HepG2 (cell line): ENCODE data around the gene PKD2L1. TPM values are rescaled to one million over a fixed set of nuclear protein-coding genes. Genes with fewer than 3 reads are reported as not detected.

Experiments used
- CBX5 ChIP-seq: sonication (generic); formaldehyde crosslinking; IDR thresholded peaks from 2 replicates; pipeline ENCODE4 v1.4.0; 2020; ENCODE audit warnings: missing genetic modification reagents, borderline replicate concordance
- CENPT ChIP-seq: sonication (generic); formaldehyde crosslinking; IDR thresholded peaks from 2 replicates; pipeline ENCODE4 v1.8.0; 2022; ENCODE audit warnings: low read depth, mild to moderate bottlenecking, moderate library complexity, missing genetic modification reagents
- FOXM1 ChIP-seq: sonication (generic); formaldehyde crosslinking; IDR thresholded peaks from 2 replicates; pipeline ENCODE4 v1.5.0; 2020; ENCODE audit warnings: missing genetic modification reagents
- GFI1 ChIP-seq: sonication (generic); formaldehyde crosslinking; IDR thresholded peaks from 2 replicates; pipeline ENCODE4 v1.5.0; 2020; ENCODE audit warnings: missing genetic modification reagents, mild to moderate bottlenecking, borderline replicate concordance
- GMEB2 ChIP-seq: IDR thresholded peaks from 2 replicates; pipeline ENCODE4 v1.6.1; 2016; ENCODE audit warnings: missing biosample characterization, missing genetic modification reagents, low read depth
- ISX ChIP-seq: sonication (generic); formaldehyde crosslinking; conservative IDR thresholded peaks from 2 replicates; pipeline ENCODE4 v1.5.0; 2020; ENCODE audit warnings: missing genetic modification reagents
- KLF12 ChIP-seq: sonication (generic); formaldehyde crosslinking; IDR thresholded peaks from 2 replicates; pipeline ENCODE4 v1.4.0; 2020; ENCODE audit warnings: missing genetic modification reagents, borderline replicate concordance
- MIER2 ChIP-seq: IDR thresholded peaks from 2 replicates; pipeline ENCODE4 v1.6.1; 2016; ENCODE audit warnings: missing biosample characterization, missing genetic modification reagents
- MTERF4 ChIP-seq: sonication (generic); formaldehyde crosslinking; IDR thresholded peaks from 2 replicates; pipeline ENCODE4 v1.8.0; 2023; ENCODE audit warnings: mild to moderate bottlenecking, missing genetic modification reagents
- NPAS2 ChIP-seq: sonication (generic); formaldehyde crosslinking; IDR thresholded peaks from 2 replicates; pipeline ENCODE4 v1.8.0; 2022; ENCODE audit warnings: mild to moderate bottlenecking, missing genetic modification reagents, borderline replicate concordance
- POLR2A ChIP-seq, 2 experiments: IDR thresholded peaks; 2 replicates each; pipeline ENCODE4 v1.6.1; 2011; ENCODE audit warnings: low read depth in 2 of 2, low read length in 2 of 2, mild to moderate bottlenecking in 1 of 2, moderate library complexity in 1 of 2; ENCODE audit not compliant: insufficient read depth in 1 of 2
- PPARG ChIP-seq: conservative IDR thresholded peaks from 2 replicates; pipeline ENCODE4 v1.6.1; 2016; ENCODE audit warnings: missing biosample characterization, missing genetic modification reagents
- SOX6 ChIP-seq, 2 experiments: fragments of 450-650 bp in 1 of 2; sonication (generic) in 1 of 2; formaldehyde crosslinking in 1 of 2; IDR thresholded peaks; 2 replicates each; pipeline versions ENCODE4 v1.4.0 to v1.6.1; 2017 to 2020; ENCODE audit warnings: antibody characterized with exemption in 1 of 2, mild to moderate bottlenecking in 1 of 2, missing genetic modification reagents in 1 of 2
- SP4 ChIP-seq: sonication (generic); formaldehyde crosslinking; IDR thresholded peaks from 2 replicates; pipeline ENCODE4 v1.8.1; 2023; ENCODE audit warnings: mild to moderate bottlenecking, missing genetic modification reagents
- SUZ12 ChIP-seq: fragments of 150-350 bp; IDR thresholded peaks from 2 replicates; pipeline ENCODE4 v1.6.1; 2014; ENCODE audit warnings: low read depth, low read length
- XBP1 ChIP-seq: sonication (generic); formaldehyde crosslinking; IDR thresholded peaks from 2 replicates; pipeline ENCODE4 v1.5.0; 2020; ENCODE audit warnings: missing genetic modification reagents
- ZC3H4 ChIP-seq: sonication (generic); formaldehyde crosslinking; IDR thresholded peaks from 2 replicates; pipeline ENCODE4 v1.4.0; 2020; ENCODE audit warnings: missing genetic modification reagents, borderline replicate concordance
- ZFAT ChIP-seq: sonication (generic); formaldehyde crosslinking; conservative IDR thresholded peaks from 2 replicates; pipeline ENCODE4 v1.8.1; 2023; ENCODE audit warnings: missing genetic modification reagents, inconsistent platforms
- ZFP36L1 ChIP-seq: sonication (generic); formaldehyde crosslinking; IDR thresholded peaks from 2 replicates; pipeline ENCODE4 v1.8.0; 2022; ENCODE audit warnings: mild to moderate bottlenecking, missing genetic modification reagents, moderate library complexity
- ZNF263 ChIP-seq: sonication (generic); formaldehyde crosslinking; IDR thresholded peaks from 2 replicates; pipeline ENCODE4 v1.4.0; 2020; ENCODE audit warnings: missing genetic modification reagents
- ZNF572 ChIP-seq: sonication (generic); formaldehyde crosslinking; IDR thresholded peaks from 2 replicates; pipeline ENCODE4 v1.5.1; 2020; ENCODE audit warnings: mild to moderate bottlenecking, missing genetic modification reagents
- ZNF615 ChIP-seq: sonication (generic); formaldehyde crosslinking; IDR thresholded peaks from 2 replicates; pipeline ENCODE4 v1.5.0; 2020; ENCODE audit warnings: mild to moderate bottlenecking, missing genetic modification reagents, borderline replicate concordance
- ZNF644 ChIP-seq: IDR thresholded peaks from 2 replicates; pipeline ENCODE4 v1.6.1; 2016; ENCODE audit warnings: low read depth
- polyA plus RNA-seq, 8 experiments: library from polyadenylated mRNA; depleted of rRNA in 3 of 8; stranded (reverse) in 7 of 8; unstranded in 1 of 8; fragments of >200 nt; fragmentation: Illumina TruSeq in 4 of 8; extraction: Trizol in 4 of 8; gene quantifications; 2 replicates each; pipeline versions ENCODE4 v1.2.1 to v1.2.3, GENCODE V29; 2011 to 2016; ENCODE audit warnings: low read depth in 4 of 8, missing spikeins in 1 of 8, mixed read lengths in 1 of 8; ENCODE audit not compliant: insufficient read depth in 1 of 8
- total RNA-seq, 5 experiments: library from RNA; depleted of rRNA; stranded (reverse); fragments of >200 nt; fragmentation: Illumina TruSeq; extraction: Trizol; gene quantifications; 2 replicates each; pipeline ENCODE4 v1.2.3, GENCODE V29; 2016; ENCODE audit warnings: low read depth in 1 of 5
- TF ChIP-seq, protein P1 (sequence below): sonication (generic); formaldehyde crosslinking; IDR thresholded peaks from 2 replicates; pipeline ENCODE4 v1.4.0; 2020; ENCODE audit warnings: missing genetic modification reagents; ENCODE audit errors: not compliant biosample characterization
- TF ChIP-seq, protein P2 (sequence below): sonication (generic); formaldehyde crosslinking; IDR thresholded peaks from 2 replicates; pipeline ENCODE4 v1.8.1; 2023; ENCODE audit warnings: mild to moderate bottlenecking, missing genetic modification reagents, borderline replicate concordance
- TF ChIP-seq, protein P3 (sequence below): sonication (generic); formaldehyde crosslinking; IDR thresholded peaks from 2 replicates; pipeline ENCODE4 v1.4.0; 2020; ENCODE audit warnings: low read depth, mild to moderate bottlenecking, missing genetic modification reagents

Gene PKD2L1
- total and polyA plus RNA-seq, 2 of the 13 experiments (the other 11 are each of a cell fraction or from before 2014, with no cell fraction given), result 0.07 to 0.15 TPM

DNA sequence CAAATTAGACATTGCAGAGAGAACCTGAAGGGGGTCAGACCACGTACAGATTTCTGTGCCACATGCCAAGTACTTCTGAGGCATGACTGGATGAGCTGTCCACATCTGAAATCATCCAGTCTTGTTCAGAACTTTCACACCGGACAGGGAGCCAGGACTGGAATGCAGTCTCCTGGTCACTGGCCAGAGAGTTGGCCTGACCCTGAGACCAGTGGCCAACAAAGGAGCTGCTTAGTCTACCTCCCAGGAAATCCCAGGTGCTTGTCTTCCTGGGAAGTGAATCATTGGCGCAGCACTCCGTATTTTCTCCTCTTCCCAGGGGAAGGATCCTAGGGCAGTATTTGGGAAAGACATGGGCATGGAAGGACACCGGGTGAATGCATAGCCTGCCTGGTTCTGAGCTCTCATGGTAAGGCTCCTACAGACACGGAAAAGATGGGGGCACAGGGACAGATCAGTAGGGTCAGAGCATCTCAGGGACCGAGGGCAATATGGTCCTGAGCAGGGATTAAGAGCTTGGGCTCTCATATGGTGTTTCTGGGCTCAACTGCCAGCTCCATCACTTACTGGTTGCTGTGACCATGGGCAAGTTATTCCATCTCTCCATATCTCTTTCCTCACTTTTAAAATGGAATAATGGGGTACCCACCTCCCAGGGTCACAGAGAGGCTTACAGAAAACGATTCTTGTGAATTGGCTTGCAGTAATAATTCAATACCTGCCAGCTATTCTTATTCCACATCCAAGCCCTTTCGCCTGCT is 15.7 kb upstream of the PKD2L1 start (continued):
- TF ChIP-seq, protein P1, sequence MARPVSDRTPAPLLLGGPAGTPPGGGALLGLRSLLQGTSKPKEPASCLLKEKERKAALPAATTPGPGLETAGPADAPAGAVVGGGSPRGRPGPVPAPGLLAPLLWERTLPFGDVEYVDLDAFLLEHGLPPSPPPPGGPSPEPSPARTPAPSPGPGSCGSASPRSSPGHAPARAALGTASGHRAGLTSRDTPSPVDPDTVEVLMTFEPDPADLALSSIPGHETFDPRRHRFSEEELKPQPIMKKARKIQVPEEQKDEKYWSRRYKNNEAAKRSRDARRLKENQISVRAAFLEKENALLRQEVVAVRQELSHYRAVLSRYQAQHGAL (CRISPR knock-in tag), result peak; percentile 55
- TF ChIP-seq, protein P2, sequence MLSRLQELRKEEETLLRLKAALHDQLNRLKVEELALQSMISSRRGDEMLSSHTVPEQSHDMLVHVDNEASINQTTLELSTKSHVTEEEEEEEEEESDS (CRISPR knock-in tag), result no peak
- TF ChIP-seq, protein P3, sequence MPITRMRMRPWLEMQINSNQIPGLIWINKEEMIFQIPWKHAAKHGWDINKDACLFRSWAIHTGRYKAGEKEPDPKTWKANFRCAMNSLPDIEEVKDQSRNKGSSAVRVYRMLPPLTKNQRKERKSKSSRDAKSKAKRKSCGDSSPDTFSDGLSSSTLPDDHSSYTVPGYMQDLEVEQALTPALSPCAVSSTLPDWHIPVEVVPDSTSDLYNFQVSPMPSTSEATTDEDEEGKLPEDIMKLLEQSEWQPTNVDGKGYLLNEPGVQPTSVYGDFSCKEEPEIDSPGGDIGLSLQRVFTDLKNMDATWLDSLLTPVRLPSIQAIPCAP (CRISPR knock-in tag), result no peak
- TF ChIP-seq FOXM1 (CRISPR knock-in tag) (no peak), KLF12 (CRISPR knock-in tag) (0 out of 2 replicates have a peak, but pooled peaks have one; percentile 41), ZNF263 (CRISPR knock-in tag) (no peak), CENPT (CRISPR knock-in tag) (no peak), SUZ12 (no peak), ZNF615 (CRISPR knock-in tag) (no peak), CBX5 (CRISPR knock-in tag) (no peak), SOX6 (IDR thresholded peaks at IDR 0.05) (no peak), SOX6 (CRISPR knock-in tag; IDR thresholded peaks at IDR 0.05) (no peak), XBP1 (CRISPR knock-in tag) (no peak), ZC3H4 (CRISPR knock-in tag) (0 out of 2 replicates have a peak, but pooled peaks have one; percentile 31), ZNF644 (CRISPR knock-in tag) (peak; percentile 46; the same call in 1 of the 2 replicates), ZFP36L1 (CRISPR knock-in tag) (peak; percentile 13; the same call in 1 of the 2 replicates), MIER2 (CRISPR knock-in tag) (peak; percentile 78), PPARG (CRISPR knock-in tag) (peak; percentile 13; the same call in 1 of the 2 replicates), ZFAT (CRISPR knock-in tag) (no peak), ZNF572 (0 out of 2 replicates have a peak, but pooled peaks have one; percentile 27), POLR2A (IDR thresholded peaks at IDR 0.05; ENCODE audit: insufficient read depth in 1 of 2, low read depth in 2 of 2, low read length in 2 of 2) (peak in 1 of 2 experiments; percentile 55; a peak in 1 of 4 replicates), SP4 (peak; percentile 47; the same call in 1 of the 2 replicates), GMEB2 (CRISPR knock-in tag) (no peak), MTERF4 (CRISPR knock-in tag) (peak; percentile 80; the same call in 1 of the 2 replicates), NPAS2 (CRISPR knock-in tag) (no peak), GFI1 (no peak), ISX (CRISPR knock-in tag) (0 out of 2 replicates have a peak, but pooled peaks have one; percentile 28)
